Mucosa of descending colon (tissue), 3 donors: ENCODE measurements around the gene PAQR9. TPM values are rescaled to one million over a fixed set of nuclear protein-coding genes. Genes with fewer than 3 reads are reported as not detected.

Source experiments
- ATAC-seq: fragments of 200-7000 bp; cut with Tn5 transposase; one replicate; pipeline ENCODE4 v1.9.1; 2020; ENCODE audit warnings: mild to moderate bottlenecking, moderate library complexity
- DNase-seq, 3 donors: peaks; one replicate each; pipeline ENCODE4 v3.0.0-alpha.2; 2020
- H3K36me3 ChIP-seq: fragments of 200-600 bp; one replicate; pipeline ENCODE4 v1.8.0; 2021; ENCODE audit warnings: low read depth, mild to moderate bottlenecking
- H3K4me1 ChIP-seq: fragments of 200-600 bp; one replicate; pipeline ENCODE4 v1.8.0; 2021; ENCODE audit warnings: low read depth, mild to moderate bottlenecking
- H3K4me3 ChIP-seq: fragments of 200-600 bp; one replicate; pipeline ENCODE4 v1.8.0; 2021; ENCODE audit warnings: mild to moderate bottlenecking
- H3K9me3 ChIP-seq: fragments of 200-600 bp; one replicate; pipeline ENCODE4 v1.8.0; 2021; ENCODE audit warnings: mild to moderate bottlenecking
- intact Hi-C, 2 donors: fragments of 100-400 bp; cut with DNase I in 1 of 2; cut with micrococcal nuclease in 1 of 2; formaldehyde crosslinking; loops; one replicate each; pipeline versions ENCODE4 v1.11.0 to v1.11.1; 2022; cut with DNase I, micrococcal nuclease
- total RNA-seq, 3 donors: library from RNA; stranded (reverse); fragmentation: NEBNext Ultra II Directional in 2 of 3; extraction: Animal tissue kit (Norgen Biotek cat#: 25700) in 2 of 3; gene quantifications; one replicate each; pipeline versions ENCODE4 v1.2.1 to v1.2.4, GENCODE V29; 2021 to 2023
- TF ChIP-seq, protein P1 (sequence below): fragments of 200-600 bp; IDR thresholded peaks from one replicate; pipeline ENCODE4 v1.8.0; 2022; ENCODE audit warnings: antibody characterized with exemption, mild to moderate bottlenecking
- donor health status: DM: no; HTN: no; CAD: no; lungs with moderate emphysema.
- donor health status: DM: no; HTN: no; CAD: no.
- donor health status: DM: no; HTN: yes; CAD: no.

Gene PAQR9
- total RNA-seq, 3 donors from 2014 or later, result not detected

DNA sequence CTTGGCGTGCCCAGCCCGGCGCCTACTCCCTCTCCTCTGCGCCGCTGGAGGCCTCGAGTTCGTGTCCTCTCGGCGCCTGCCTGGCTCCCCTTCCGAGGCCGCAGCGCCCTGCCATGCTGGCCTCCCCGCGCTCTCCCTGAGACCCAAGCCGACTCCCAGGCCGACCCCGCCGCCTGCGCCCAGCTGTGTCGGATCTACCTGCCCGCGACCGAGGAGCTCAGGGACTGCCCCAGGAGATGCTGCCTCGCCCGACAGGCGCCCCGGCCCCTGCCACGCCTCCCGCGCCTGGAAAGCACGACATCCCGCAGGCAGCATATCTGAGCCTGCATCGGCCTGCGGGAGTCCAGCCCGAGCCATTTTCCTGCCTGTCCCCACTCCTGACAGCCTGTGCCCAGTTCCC, 16.1 kb downstream of the PAQR9 start:
- intact Hi-C loops, result no loop called here
- TF ChIP-seq, protein P1, sequence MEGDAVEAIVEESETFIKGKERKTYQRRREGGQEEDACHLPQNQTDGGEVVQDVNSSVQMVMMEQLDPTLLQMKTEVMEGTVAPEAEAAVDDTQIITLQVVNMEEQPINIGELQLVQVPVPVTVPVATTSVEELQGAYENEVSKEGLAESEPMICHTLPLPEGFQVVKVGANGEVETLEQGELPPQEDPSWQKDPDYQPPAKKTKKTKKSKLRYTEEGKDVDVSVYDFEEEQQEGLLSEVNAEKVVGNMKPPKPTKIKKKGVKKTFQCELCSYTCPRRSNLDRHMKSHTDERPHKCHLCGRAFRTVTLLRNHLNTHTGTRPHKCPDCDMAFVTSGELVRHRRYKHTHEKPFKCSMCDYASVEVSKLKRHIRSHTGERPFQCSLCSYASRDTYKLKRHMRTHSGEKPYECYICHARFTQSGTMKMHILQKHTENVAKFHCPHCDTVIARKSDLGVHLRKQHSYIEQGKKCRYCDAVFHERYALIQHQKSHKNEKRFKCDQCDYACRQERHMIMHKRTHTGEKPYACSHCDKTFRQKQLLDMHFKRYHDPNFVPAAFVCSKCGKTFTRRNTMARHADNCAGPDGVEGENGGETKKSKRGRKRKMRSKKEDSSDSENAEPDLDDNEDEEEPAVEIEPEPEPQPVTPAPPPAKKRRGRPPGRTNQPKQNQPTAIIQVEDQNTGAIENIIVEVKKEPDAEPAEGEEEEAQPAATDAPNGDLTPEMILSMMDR, result no peak
- H3K4me1 ChIP-seq, result no peaks in the 10 kb centered on the region
- H3K9me3 ChIP-seq, result no peaks in the 10 kb centered on the region
- H3K36me3 ChIP-seq, result no peaks in the 10 kb centered on the region
- DNase-seq (no peak), ATAC-seq (no peak)
- no peak overlapping the region for H3K4me3 ChIP-seq

DNA sequence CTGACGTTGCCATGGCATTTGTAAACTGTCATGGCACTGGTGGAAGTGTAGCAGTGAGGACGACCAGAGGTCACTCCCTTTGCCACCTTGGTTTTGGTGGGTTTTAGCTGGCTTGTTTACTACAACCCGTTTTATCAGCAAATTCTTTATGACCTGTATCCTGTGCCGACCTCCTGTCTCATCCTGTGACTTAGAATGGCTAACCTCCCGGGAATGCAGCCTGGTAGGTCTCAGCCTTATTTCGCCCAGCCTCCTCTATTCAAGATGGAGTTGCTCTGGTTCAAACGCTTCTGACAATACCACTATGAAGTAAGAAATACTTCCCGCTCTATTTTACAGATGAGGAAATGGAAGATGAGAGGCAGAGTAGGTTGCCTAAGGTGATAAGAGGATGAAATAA, 16.6 kb downstream of the PAQR9 start:
- no peak overlapping the region for H3K4me3 ChIP-seq
- no peaks in the 10 kb centered on the region for H3K4me1 ChIP-seq
- intact Hi-C loops, result no loop called here
- ATAC-seq (no peak), DNase-seq (no peak)
- no peaks in the 10 kb centered on the region for H3K9me3 ChIP-seq
- TF ChIP-seq, protein P1, result no peak
- H3K36me3 ChIP-seq, result no peaks in the 10 kb centered on the region

DNA sequence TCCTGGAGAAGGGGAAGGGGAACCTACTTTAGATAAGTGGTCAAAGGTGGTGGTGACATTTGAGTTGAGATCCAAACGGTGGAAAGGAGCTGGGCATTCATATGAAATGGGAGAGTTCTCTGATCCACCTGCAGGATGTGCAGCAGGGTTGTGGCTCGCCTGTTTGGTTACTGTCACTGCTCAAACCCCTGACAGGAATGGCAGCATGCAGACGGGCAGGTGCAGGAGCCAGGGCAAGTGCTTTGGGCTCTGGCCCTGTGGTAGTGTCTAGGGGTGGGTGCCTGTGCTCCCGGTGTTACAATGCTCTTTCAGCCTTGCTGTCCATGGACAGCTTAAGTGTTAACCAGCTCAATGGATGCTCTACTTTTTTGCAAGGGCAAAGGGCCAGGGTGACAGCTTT, 18.5 kb downstream of the PAQR9 start:
- DNase-seq (no peak), ATAC-seq (no peak)
- Histone ChIP-seq H3K4me3 (no peak overlapping the region), H3K4me1 (no peaks in the 10 kb centered on the region), H3K9me3 (no peaks in the 10 kb centered on the region), H3K36me3 (no peaks in the 10 kb centered on the region)
- intact Hi-C loops, result no loop called here
- TF ChIP-seq, protein P1, result no peak

DNA sequence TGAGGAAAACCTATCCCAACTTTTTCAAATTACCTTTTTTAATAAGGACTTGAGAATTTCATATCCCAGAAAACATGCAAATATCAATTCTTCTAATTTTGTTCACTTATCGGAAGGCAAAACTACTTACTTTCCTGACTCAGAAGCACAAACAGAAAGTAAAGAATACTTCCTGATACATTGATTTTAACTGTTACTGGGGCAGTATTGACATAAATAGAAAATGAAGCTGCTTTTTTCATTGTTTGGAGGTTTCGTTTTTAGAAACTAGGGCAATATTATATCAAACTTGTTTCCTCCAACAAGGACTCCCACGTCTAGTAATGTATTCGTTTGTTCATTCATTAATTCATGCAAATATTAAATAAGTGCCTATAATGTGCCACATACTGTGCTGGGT, 19.1 kb downstream of the PAQR9 start:
- Histone ChIP-seq H3K4me3 (no peak overlapping the region), H3K9me3 (no peaks in the 10 kb centered on the region), H3K36me3 (no peaks in the 10 kb centered on the region), H3K4me1 (no peaks in the 10 kb centered on the region)
- intact Hi-C loops, result no loop called here
- TF ChIP-seq, protein P1, result no peak
- ATAC-seq (peak; percentile 42), DNase-seq (no peak)

DNA sequence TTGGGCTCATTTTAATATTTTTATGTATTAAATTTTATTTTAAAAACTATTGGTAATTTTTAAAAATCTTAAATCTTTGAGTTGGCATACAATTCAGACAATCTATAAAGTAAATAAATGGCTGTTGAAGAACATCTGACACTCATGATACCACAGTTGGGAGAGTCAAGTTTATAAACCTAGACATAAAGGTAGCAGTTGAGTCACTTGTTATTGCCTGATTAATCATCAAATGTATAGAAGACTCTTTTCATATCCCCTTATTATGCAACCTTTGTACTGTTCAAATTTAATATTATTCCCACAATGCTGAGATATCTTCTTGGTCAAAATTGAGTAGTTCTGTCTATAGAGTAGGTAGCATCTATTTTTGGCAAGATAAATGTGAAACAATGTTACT, 19.6 kb downstream of the PAQR9 start:
- TF ChIP-seq, protein P1, result no peak
- Histone ChIP-seq H3K36me3 (no peaks in the 10 kb centered on the region), H3K4me1 (no peaks in the 10 kb centered on the region), H3K4me3 (no peak overlapping the region), H3K9me3 (no peaks in the 10 kb centered on the region)
- ATAC-seq, result peak; percentile 58
- intact Hi-C loops, result no loop called here
- no peak for DNase-seq

DNA sequence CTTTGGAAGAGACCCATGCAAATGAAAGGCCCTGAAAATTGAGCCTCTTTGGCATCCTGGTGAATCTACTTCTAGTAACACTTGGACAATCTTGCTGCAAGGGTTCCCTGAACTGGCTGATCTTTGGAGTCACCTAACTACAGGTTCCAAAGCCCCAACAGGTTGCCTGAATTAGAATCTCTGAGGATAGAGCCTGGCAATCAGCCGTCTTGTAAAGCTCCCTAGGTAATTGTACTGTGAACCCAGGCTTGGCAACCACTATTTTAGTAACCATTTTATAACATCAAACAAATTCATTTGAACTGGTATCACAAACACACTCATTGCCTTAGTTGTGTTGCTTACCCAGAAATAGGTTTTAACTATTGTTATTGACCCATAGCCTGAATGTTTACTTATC, 20.1 kb downstream of the PAQR9 start:
- TF ChIP-seq, protein P1, result no peak
- no peaks in the 10 kb centered on the region for H3K9me3 ChIP-seq
- no peaks in the 10 kb centered on the region for H3K4me1 ChIP-seq
- no peaks in the 10 kb centered on the region for H3K36me3 ChIP-seq
- ATAC-seq, result no peak
- H3K4me3 ChIP-seq, result no peak overlapping the region
- intact Hi-C loops, result no loop called here
- DNase-seq, result no peak
